ENCODE results near the gene HTR3B.
"Not testable (repeated sequence)": the region's sequence is repeated elsewhere in the genome, so short reads cannot be mapped to it uniquely, and the experiment has no call there.

Gene HTR3B

GRCh38 chr11:113946162-113946561 is 41.6 kb downstream of the HTR3B start:
- DNase-seq (ENCODE audit: low read depth) = not testable (repeated sequence)

GRCh38 chr11:113947994-113948393 is 43.4 kb downstream of the HTR3B start:
- no peak for DNase-seq (ENCODE audit: low read depth)

DNA sequence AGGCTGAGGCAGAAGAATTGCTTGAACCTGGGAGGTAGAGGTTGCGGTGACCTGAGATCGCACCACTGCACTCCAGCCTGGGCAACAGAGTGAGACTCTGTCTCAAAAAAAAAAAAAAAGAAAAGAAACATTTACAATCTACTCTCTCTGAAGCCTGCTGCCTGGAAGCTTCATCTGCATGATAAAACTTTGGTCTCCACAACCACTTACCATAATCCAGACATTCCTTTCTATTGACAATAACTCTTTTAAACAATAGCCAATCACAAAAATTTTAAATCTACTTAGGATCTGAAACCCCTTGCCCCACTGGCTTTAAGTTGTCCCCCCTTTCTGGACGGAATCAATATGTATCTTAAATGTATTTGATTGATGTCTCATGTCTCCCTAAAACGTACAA is 45.3 kb downstream of the HTR3B start:
- no peak for DNase-seq (ENCODE audit: low read depth)

- no peak for DNase-seq (ENCODE audit: low read depth)
Observed at GRCh38 chr11:113951537-113951936, 46.9 kb downstream of the HTR3B start.

GRCh38 chr11:113952070-113952469 is 47.5 kb downstream of the HTR3B start:
- DNase-seq (ENCODE audit: low read depth) = no peak

DNA sequence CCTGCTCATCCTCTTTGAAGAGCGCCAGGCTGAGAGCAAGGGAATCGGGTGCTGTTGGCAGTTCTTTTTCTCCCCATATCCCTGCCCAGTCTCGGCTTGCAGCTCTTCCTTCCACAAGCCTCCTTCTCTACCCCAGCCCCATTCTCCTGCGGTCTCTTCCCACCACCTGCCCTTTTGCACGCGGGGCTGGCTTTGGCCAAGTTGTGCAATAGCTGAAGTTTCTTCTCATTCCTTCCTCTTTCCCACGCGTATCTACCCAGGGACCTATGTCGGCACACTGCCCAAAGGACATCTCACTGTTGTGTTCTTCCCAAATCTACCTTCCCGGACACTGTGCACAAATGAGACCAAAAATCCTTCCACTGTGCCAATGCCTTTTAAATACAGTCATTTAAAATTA is 48.0 kb downstream of the HTR3B start:
- no peak for DNase-seq (ENCODE audit: low read depth)

- no peak for DNase-seq (ENCODE audit: low read depth)
Observed at GRCh38 chr11:113954235-113954634, 49.6 kb downstream of the HTR3B start.

- DNase-seq (ENCODE audit: low read depth) = no peak
Observed at GRCh38 chr11:113956986-113957385, 52.4 kb downstream of the HTR3B start.

GRCh38 chr11:113960702-113961330 is 56.2 kb downstream of the HTR3B start:
- no peak for DNase-seq (ENCODE audit: low read depth)

- DNase-seq (ENCODE audit: low read depth) = no peak
Observed at GRCh38 chr11:113967361-113967760, 62.8 kb downstream of the HTR3B start.

DNA sequence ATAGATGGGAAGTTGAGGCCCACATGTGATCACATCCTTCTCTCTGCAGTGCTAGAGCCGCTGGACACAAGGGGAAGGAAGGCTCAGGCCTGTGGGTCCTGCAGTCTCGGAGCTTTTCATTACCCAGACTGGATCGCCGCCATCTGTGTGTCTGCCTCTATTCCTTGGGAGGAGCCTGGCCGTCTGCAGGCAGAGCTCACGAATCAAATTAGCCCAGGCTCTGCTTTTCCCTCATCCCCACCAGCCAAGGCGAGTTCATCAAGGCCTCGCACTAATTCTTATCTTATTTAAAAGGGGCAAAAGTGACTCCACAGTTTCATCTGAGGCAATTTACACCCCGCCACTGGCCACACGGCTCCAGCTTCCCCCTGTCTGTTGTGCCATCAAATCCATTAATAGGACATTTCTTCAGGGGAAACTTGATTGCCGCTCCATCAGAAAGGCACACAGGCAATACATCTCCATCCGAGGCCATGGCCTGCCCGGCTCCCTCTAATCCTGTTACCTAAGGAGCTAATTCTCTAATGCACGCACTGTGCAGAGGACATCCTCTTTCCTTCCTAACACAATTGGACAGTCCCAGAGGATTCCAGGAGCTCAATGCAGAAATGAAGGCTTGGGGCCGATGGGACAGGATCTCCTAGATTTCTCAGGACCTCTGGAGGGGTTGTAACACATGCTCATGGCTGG is 67.1 kb downstream of the HTR3B start:
- DNase-seq (ENCODE audit: low read depth) = no peak

- DNase-seq (ENCODE audit: low read depth) = no peak
Observed at GRCh38 chr11:113974741-113975470, 70.3 kb downstream of the HTR3B start, which contains the start of gene HTR3A. TSS of gene HTR3A (plus strand) at chr11:113975108. CDS start at chr11:113975326, 218 bp downstream.

GRCh38 chr11:113977071-113977490 is 72.5 kb downstream of the HTR3B start:
- DNase-seq (ENCODE audit: low read depth) = no peak

- DNase-seq (ENCODE audit: low read depth) = no peak
Observed at GRCh38 chr11:113977701-113978100, 73.1 kb downstream of the HTR3B start.

DNA sequence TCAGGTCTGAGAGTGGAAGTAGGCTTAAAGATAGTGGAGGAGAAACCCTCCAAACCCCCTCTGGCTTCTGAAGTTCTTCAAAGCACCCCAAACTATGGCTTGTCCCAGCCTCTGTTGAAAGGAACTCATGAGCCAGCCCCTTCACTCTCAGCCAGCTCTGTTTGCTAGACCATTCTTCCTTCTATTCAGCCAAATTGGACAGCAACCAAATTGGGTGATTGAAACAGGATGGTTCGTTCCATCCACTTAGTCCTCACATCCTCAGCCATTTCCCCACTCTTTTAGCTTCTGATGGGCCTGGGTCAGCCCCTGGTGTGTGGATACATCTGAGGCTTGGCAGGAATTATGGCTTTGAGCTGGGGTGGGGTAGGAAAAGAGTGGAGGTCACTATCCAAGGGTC is 74.8 kb downstream of the HTR3B start:
- peak; percentile 5 for DNase-seq (ENCODE audit: low read depth)

- DNase-seq (ENCODE audit: low read depth) = no peak
Observed at GRCh38 chr11:113980785-113981184, 76.2 kb downstream of the HTR3B start.

DNA sequence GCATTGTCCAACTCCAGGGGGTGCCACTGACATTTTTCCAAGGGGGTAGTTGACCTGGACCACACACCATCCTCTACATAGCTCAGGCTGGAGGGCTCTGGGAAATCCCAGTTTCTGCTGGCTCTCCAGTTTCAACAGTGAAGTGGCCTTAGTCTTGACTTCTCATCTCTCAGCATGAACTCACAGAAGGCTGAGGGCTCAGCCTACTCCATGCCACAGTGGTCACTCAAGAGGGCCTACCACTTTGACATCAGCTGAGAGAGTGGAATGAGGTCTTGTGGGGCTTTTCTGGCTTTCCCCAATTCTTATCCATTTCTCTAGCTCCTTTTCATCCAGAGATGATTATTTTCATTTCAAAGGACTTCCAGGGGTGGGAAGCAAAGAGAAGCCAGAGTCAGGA is 77.7 kb downstream of the HTR3B start:
- no peak for DNase-seq (ENCODE audit: low read depth)

DNA sequence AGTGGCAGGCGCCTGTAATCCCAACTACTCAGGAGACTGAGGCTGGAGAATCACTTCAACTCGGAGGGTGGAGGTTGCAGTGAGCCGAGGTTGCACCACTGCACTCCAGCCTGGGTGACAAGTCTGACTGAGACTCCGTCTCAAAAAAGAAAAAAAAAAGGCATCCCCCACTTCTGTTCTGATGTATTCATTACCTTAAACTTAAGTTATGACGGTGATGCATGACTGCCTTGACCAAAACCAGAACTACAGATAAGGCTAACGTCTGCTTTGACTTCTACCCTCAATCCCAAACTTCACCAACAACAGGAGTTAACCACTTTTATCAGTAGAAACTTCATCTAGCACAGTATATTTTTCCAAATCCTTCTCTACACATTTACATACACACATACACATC is 80.2 kb downstream of the HTR3B start:
- DNase-seq (ENCODE audit: low read depth) = no peak

DNA sequence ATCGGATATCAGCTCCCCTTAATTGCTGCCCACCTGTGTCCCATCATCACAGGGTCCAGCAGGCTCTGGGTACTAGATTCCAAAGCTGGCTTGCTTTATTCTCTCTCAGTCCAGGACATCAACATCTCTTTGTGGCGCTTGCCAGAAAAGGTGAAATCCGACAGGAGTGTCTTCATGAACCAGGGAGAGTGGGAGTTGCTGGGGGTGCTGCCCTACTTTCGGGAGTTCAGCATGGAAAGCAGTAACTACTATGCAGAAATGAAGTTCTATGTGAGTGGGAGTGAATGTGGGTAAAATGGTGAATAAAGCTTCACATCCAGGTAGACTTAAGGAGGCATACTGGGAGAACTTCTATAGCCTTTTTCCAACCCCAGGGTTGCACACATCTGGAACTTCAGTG is 81.3 kb downstream of the HTR3B start:
- DNase-seq (ENCODE audit: low read depth) = no peak

DNA sequence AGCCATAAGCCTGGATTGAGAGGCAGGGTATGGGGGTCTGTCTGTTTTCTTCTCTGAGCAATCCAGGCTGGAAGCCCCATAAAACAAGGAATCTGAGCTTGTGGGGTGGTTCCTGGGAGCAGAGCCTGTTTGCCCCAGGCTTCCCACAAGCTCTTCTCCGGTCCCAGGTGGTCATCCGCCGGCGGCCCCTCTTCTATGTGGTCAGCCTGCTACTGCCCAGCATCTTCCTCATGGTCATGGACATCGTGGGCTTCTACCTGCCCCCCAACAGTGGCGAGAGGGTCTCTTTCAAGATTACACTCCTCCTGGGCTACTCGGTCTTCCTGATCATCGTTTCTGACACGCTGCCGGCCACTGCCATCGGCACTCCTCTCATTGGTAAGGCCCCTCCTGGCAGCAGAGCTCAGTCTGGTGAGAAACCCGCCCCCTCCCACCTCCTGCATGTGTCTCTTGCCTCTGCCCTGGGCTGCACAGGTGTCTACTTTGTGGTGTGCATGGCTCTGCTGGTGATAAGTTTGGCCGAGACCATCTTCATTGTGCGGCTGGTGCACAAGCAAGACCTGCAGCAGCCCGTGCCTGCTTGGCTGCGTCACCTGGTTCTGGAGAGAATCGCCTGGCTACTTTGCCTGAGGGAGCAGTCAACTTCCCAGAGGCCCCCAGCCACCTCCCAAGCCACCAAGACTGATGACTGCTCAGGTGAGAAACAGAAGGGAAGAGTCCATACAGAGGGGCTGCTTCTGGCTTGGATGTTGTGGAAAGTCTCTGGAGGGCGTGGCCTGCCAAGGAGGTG is 82.0 kb downstream of the HTR3B start:
- no peak for DNase-seq (ENCODE audit: low read depth)

- no peak for DNase-seq (ENCODE audit: low read depth)
Observed at GRCh38 chr11:113989381-113989780, 84.8 kb downstream of the HTR3B start.

DNA sequence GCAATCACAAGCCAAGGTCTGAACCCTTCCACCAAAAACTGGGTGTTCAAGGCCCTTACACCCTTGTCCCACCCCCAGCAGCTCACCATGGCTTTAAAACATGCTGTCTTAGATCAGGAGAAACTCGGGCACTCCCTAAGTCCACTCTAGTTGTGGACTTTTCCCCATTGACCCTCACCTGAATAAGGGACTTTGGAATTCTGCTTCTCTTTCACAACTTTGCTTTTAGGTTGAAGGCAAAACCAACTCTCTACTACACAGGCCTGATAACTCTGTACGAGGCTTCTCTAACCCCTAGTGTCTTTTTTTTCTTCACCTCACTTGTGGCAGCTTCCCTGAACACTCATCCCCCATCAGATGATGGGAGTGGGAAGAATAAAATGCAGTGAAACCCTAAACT is 85.3 kb downstream of the HTR3B start:
- no peak for DNase-seq (ENCODE audit: low read depth)

Data from fibroblast of gingiva (primary cell).